ENCODE results near the gene PRRT1B.

PRRT1B gene

DNA sequence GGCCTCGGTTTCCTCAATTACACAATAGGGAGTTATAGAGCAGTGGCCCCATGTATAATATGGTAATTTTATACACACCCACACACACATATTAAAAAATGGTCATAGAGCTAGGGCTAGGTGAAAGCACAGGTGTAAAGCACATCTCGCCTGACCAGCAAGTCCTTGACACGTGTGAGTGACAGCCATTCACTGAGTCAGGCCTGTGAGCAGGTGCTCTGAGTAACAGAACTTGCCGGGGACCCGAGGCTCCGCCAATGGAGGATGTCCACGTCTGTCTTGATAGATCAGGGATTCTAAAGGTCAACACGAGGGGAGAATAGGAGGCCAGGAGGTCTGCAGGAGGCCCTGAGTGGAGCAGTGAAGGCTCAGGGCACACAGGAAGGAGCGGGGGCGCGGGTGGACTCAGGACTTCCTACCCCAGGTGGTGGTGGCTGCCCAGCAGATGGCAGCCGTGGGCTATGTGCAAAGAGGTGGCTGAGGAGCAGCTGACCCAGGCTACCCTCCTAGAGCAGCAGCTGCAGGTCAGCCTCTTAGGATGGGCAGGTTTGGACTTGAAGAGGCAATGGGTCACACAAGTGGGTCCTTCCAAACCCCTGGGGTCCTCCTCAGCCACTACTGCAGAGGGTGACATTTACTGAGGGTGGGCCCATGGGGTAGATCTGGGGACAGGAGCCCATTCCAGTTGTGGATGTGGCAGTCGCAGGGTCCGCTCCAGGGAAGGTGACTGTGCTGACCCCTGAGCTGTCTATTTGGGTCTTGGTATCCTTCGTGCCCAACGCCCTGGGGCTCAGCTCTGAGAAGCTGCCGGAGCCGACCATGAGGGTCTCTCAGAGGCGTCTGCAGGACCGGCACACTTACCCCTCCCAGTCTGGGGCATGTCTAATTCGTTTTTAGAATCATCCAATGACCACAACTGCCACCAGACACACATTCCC is 45.9 kb downstream of the PRRT1B start:
- peak overlapping the region; percentile 34 for H2BK5ac ChIP-seq (ENCODE audit: low read depth, low read length, poor library complexity)
- H3K36me3 ChIP-seq (ENCODE audit: control insufficient read depth in 1 of 2, insufficient read depth in 2 of 2, low read length in 2 of 2), result peaks cover 77 to 79% of the 10 kb centered on the region in 2 experiments
- no peak overlapping the region for H3K18ac ChIP-seq (ENCODE audit: low read length)
- no peak overlapping the region for H3K4me3 ChIP-seq (ENCODE audit: low read depth, low read length)
- no peaks in the 10 kb centered on the region for H3K27me3 ChIP-seq (ENCODE audit: insufficient read depth, low read length)
- no CpG with 5 or more reads among the region's 21 CpGs for WGBS (ENCODE audit: extremely low coverage, insufficient coverage, insufficient read length)
- H3K9ac ChIP-seq (ENCODE audit: low read length), result no peak overlapping the region
- H3K14ac ChIP-seq (ENCODE audit: low read length), result no peak overlapping the region
- H4K8ac ChIP-seq (ENCODE audit: low read depth, low read length), result no peak overlapping the region
- H3K4ac ChIP-seq (ENCODE audit: low read depth, low read length), result no peak overlapping the region
- no peak overlapping the region for H3K23ac ChIP-seq (ENCODE audit: low read length)
- peak overlapping the region; percentile 4 for H4K91ac ChIP-seq (ENCODE audit: low read depth, low read length)
- peak overlapping the region; percentile 6 for H3K27ac ChIP-seq (ENCODE audit: low read depth, low read length)
- H3K79me1 ChIP-seq (ENCODE audit: low read length), result peaks cover 16% of the 10 kb centered on the region
- H3K79me2 ChIP-seq (ENCODE audit: control insufficient read depth, insufficient read depth, low read length, poor library complexity), result no peaks in the 10 kb centered on the region
- peaks cover 17 to 21% of the 10 kb centered on the region in 2 experiments for H3K4me1 ChIP-seq (ENCODE audit: control insufficient read depth in 1 of 2, insufficient read depth in 2 of 2, low read length in 2 of 2)
- H2BK12ac ChIP-seq (ENCODE audit: low read length), result peak overlapping the region; percentile 28
- no peak overlapping the region for H2AFZ ChIP-seq (ENCODE audit: insufficient read depth, low read length, poor library complexity)
- DNase-seq, result peak; percentile 82 to 83
- H3K4me2 ChIP-seq (ENCODE audit: low read length), result no peak overlapping the region
- no peak overlapping the region for H2AK5ac ChIP-seq (ENCODE audit: low read length)
- H3K9me3 ChIP-seq (ENCODE audit: insufficient read depth, low read depth, low read length), result peaks cover 2% of the 10 kb centered on the region
- H4K12ac ChIP-seq (ENCODE audit: low read depth, low read length), result no peak overlapping the region
- H2BK120ac ChIP-seq (ENCODE audit: insufficient read depth, low read length, poor library complexity), result no peak overlapping the region

DNA sequence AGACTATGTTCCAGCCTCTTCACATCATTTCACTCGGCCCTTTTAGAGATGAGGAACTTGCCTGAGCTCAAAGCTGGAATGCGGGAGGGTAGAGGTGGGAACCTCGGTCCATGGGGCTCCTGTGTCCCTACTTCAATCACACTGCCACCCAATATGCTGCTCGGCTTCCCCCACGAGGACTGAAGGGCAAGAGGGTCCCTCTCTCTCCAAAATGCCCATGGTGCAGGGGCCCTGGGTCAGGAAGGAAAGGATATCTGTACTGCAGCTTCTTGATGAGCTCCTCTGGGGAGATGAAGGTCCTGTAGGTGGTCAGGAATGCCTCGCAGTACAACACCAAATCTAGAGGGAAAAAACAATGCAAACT is 46.5 kb downstream of the PRRT1B start:
- H2BK120ac ChIP-seq (ENCODE audit: insufficient read depth, low read length, poor library complexity), result peak overlapping the region; percentile 52
- peak overlapping the region; percentile 58 for H3K18ac ChIP-seq (ENCODE audit: low read length)
- no peak overlapping the region for H3K23ac ChIP-seq (ENCODE audit: low read length)
- peak overlapping the region; percentile 79 for H3K27ac ChIP-seq (ENCODE audit: low read depth, low read length)
- H3K4ac ChIP-seq (ENCODE audit: low read depth, low read length), result no peak overlapping the region
- peak overlapping the region; percentile 47 for H3K14ac ChIP-seq (ENCODE audit: low read length)
- H2AFZ ChIP-seq (ENCODE audit: insufficient read depth, low read length, poor library complexity), result no peak overlapping the region
- H2BK12ac ChIP-seq (ENCODE audit: low read length), result peak overlapping the region; percentile 74
- H3K9ac ChIP-seq (ENCODE audit: low read length), result peak overlapping the region; percentile 1
- no CpG with 5 or more reads among the region's 6 CpGs for WGBS (ENCODE audit: extremely low coverage, insufficient coverage, insufficient read length)
- no peaks in the 10 kb centered on the region for H3K79me2 ChIP-seq (ENCODE audit: control insufficient read depth, insufficient read depth, low read length, poor library complexity)
- H3K79me1 ChIP-seq (ENCODE audit: low read length), result peaks cover 16% of the 10 kb centered on the region
- peak overlapping the region; percentile 40 for H4K8ac ChIP-seq (ENCODE audit: low read depth, low read length)
- H3K9me3 ChIP-seq (ENCODE audit: insufficient read depth, low read depth, low read length), result peaks cover 2% of the 10 kb centered on the region
- peaks cover 82 to 85% of the 10 kb centered on the region in 2 experiments for H3K36me3 ChIP-seq (ENCODE audit: control insufficient read depth in 1 of 2, insufficient read depth in 2 of 2, low read length in 2 of 2)
- peaks cover 21 to 24% of the 10 kb centered on the region in 2 experiments for H3K4me1 ChIP-seq (ENCODE audit: control insufficient read depth in 1 of 2, insufficient read depth in 2 of 2, low read length in 2 of 2)
- H2BK5ac ChIP-seq (ENCODE audit: low read depth, low read length, poor library complexity), result peak overlapping the region; percentile 47
- H4K12ac ChIP-seq (ENCODE audit: low read depth, low read length), result peak overlapping the region; percentile 28
- H3K4me2 ChIP-seq (ENCODE audit: low read length), result no peak overlapping the region
- no peak for DNase-seq
- H4K91ac ChIP-seq (ENCODE audit: low read depth, low read length), result peak overlapping the region; percentile 71
- H3K4me3 ChIP-seq (ENCODE audit: low read depth, low read length), result no peak overlapping the region
- H2AK5ac ChIP-seq (ENCODE audit: low read length), result peak overlapping the region; percentile 59
- H3K27me3 ChIP-seq (ENCODE audit: insufficient read depth, low read length), result no peaks in the 10 kb centered on the region

DNA sequence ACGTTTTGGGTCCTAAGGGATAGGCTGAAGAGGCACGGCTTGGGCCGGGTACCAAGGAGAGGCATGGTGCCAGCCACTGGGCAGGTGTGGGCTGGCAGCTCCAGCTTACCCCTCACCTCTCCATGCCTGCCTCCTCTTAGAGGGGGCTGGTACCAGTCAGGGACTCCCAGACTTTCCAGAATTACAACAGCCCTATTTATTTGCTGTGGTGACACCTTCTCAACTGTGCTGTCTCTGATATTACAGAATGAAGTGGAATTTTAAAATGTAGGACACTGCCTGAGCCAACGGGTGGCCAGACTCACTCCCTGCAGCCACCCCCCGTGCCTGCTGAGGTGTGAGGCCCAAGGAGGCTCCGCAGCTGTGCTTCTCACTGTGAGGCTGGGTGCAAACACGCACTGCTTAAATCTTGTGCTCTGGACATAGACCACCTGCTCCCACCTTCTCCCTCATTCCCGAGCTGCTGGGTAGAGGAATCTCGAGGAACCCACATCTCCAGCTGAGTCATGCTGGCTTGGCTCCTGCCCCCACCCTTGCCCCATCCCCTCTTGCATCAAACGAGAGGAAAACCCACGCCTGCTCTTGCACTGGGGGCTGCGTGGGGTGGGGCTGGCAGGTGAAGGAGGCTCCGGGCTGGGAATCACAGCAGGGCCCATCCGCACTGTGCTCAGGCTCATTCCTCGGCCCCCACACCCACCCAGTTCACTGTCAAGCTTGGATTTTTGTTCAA is 47.9 kb downstream of the PRRT1B start:
- H3K14ac ChIP-seq (ENCODE audit: low read length), result no peak overlapping the region
- no peak overlapping the region for H2AK5ac ChIP-seq (ENCODE audit: low read length)
- H2AFZ ChIP-seq (ENCODE audit: insufficient read depth, low read length, poor library complexity), result no peak overlapping the region
- H2BK120ac ChIP-seq (ENCODE audit: insufficient read depth, low read length, poor library complexity), result no peak overlapping the region
- H3K9me3 ChIP-seq (ENCODE audit: insufficient read depth, low read depth, low read length), result no peaks in the 10 kb centered on the region
- H3K4me1 ChIP-seq (ENCODE audit: control insufficient read depth in 1 of 2, insufficient read depth in 2 of 2, low read length in 2 of 2), result peaks cover 21 to 27% of the 10 kb centered on the region in 2 experiments
- H3K4me2 ChIP-seq (ENCODE audit: low read length), result no peak overlapping the region
- H3K27ac ChIP-seq (ENCODE audit: low read depth, low read length), result no peak overlapping the region
- no peaks in the 10 kb centered on the region for H3K79me2 ChIP-seq (ENCODE audit: control insufficient read depth, insufficient read depth, low read length, poor library complexity)
- H3K18ac ChIP-seq (ENCODE audit: low read length), result no peak overlapping the region
- H4K8ac ChIP-seq (ENCODE audit: low read depth, low read length), result no peak overlapping the region
- no peak overlapping the region for H3K4ac ChIP-seq (ENCODE audit: low read depth, low read length)
- H2BK5ac ChIP-seq (ENCODE audit: low read depth, low read length, poor library complexity), result no peak overlapping the region
- no peaks in the 10 kb centered on the region for H3K27me3 ChIP-seq (ENCODE audit: insufficient read depth, low read length)
- no peak overlapping the region for H3K23ac ChIP-seq (ENCODE audit: low read length)
- no CpG with 5 or more reads among the region's 15 CpGs for WGBS (ENCODE audit: extremely low coverage, insufficient coverage, insufficient read length)
- peak overlapping the region; percentile 10 for H2BK12ac ChIP-seq (ENCODE audit: low read length)
- H3K9ac ChIP-seq (ENCODE audit: low read length), result no peak overlapping the region
- peak in 1 of 2 donors; percentile 13 for DNase-seq
- H3K79me1 ChIP-seq (ENCODE audit: low read length), result peaks cover 16% of the 10 kb centered on the region
- no peak overlapping the region for H4K91ac ChIP-seq (ENCODE audit: low read depth, low read length)
- H3K4me3 ChIP-seq (ENCODE audit: low read depth, low read length), result no peak overlapping the region
- H3K36me3 ChIP-seq (ENCODE audit: control insufficient read depth in 1 of 2, insufficient read depth in 2 of 2, low read length in 2 of 2), result peaks cover 84 to 87% of the 10 kb centered on the region in 2 experiments
- no peak overlapping the region for H4K12ac ChIP-seq (ENCODE audit: low read depth, low read length)

DNA sequence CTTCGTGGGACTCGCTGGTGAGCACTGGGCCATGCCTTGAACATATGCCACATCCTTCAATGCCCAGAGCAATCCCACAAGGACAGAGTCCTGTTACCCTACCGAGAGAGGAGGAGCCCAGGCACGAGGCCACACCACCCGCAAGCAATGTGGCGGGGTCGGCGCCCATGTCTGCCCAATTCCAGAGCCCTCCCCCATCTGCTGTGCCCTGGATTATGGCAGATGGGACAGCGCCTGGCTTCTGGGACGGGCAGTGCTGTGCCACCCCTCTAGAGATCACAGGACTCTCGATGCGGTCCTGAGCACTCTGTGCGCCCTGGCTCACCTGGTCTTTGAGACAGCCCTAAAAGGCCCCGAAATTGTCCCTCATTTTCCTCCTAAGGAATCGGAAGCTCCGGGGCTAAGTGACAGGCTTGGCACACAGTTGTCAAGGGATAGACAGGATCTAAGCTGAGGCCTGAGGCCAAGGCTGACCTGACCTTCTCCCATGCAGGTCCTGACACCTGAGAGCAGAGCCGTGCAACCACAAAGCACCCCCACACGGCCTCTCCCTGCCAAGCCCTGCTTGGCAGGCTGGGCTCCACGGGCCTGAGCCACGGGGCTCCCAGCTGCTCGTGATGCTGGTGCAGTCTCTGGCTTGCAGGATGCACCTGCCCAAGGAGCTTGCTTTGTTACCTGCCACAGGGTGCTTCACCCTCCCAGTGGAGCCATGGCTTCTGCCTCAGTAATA is 48.8 kb downstream of the PRRT1B start:
- no peaks in the 10 kb centered on the region for H3K27me3 ChIP-seq (ENCODE audit: insufficient read depth, low read length)
- H3K4me3 ChIP-seq (ENCODE audit: low read depth, low read length), result no peak overlapping the region
- H2BK12ac ChIP-seq (ENCODE audit: low read length), result no peak overlapping the region
- H3K4me2 ChIP-seq (ENCODE audit: low read length), result no peak overlapping the region
- H3K4me1 ChIP-seq (ENCODE audit: control insufficient read depth in 1 of 2, insufficient read depth in 2 of 2, low read length in 2 of 2), result peaks cover 21 to 27% of the 10 kb centered on the region in 2 experiments
- H4K12ac ChIP-seq (ENCODE audit: low read depth, low read length), result no peak overlapping the region
- no peak overlapping the region for H3K4ac ChIP-seq (ENCODE audit: low read depth, low read length)
- H3K27ac ChIP-seq (ENCODE audit: low read depth, low read length), result no peak overlapping the region
- H4K91ac ChIP-seq (ENCODE audit: low read depth, low read length), result no peak overlapping the region
- peaks cover 78 to 82% of the 10 kb centered on the region in 2 experiments for H3K36me3 ChIP-seq (ENCODE audit: control insufficient read depth in 1 of 2, insufficient read depth in 2 of 2, low read length in 2 of 2)
- no peak overlapping the region for H3K9ac ChIP-seq (ENCODE audit: low read length)
- no CpG with 5 or more reads among the region's 21 CpGs for WGBS (ENCODE audit: extremely low coverage, insufficient coverage, insufficient read length)
- H2BK5ac ChIP-seq (ENCODE audit: low read depth, low read length, poor library complexity), result no peak overlapping the region
- peaks cover 16% of the 10 kb centered on the region for H3K79me1 ChIP-seq (ENCODE audit: low read length)
- H3K9me3 ChIP-seq (ENCODE audit: insufficient read depth, low read depth, low read length), result no peaks in the 10 kb centered on the region
- DNase-seq, result no peak
- no peak overlapping the region for H3K14ac ChIP-seq (ENCODE audit: low read length)
- no peak overlapping the region for H4K8ac ChIP-seq (ENCODE audit: low read depth, low read length)
- H3K23ac ChIP-seq (ENCODE audit: low read length), result no peak overlapping the region
- no peak overlapping the region for H2AK5ac ChIP-seq (ENCODE audit: low read length)
- H3K18ac ChIP-seq (ENCODE audit: low read length), result no peak overlapping the region
- H2AFZ ChIP-seq (ENCODE audit: insufficient read depth, low read length, poor library complexity), result no peak overlapping the region
- peak overlapping the region; percentile 9 for H2BK120ac ChIP-seq (ENCODE audit: insufficient read depth, low read length, poor library complexity)
- no peaks in the 10 kb centered on the region for H3K79me2 ChIP-seq (ENCODE audit: control insufficient read depth, insufficient read depth, low read length, poor library complexity)

Data from trophoblast cell (in vitro differentiated cells and primary cell).